ENCODE data around the gene KRT75. TPM values are rescaled to one million over a fixed set of nuclear protein-coding genes. Genes with fewer than 3 reads are reported as not detected.

KRT75 gene
- total RNA-seq, 3 donors from 2014 or later (not counting 1 experiment from before 2014, with no cell fraction given): not detected

DNA sequence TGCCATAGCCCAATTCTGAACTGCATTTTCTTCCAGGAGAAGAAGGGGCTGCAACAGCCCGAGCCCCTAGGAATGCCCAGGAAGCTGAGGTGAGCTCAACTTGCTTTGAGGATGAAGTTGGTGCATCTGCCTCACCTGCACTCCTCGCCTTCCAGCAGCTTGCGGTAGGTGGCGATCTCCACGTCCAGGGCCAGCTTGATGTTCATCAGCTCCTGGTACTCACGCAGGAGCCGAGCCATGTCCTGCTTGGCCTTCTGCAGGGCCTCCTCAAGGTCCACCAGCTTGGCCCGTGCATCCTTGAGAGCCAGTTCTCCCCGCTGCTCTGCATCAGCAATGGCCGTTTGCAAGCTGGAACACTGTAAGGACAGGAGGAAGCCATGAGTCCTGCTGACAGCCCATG is 6.0 kb downstream of the KRT75 start:
- Histone ChIP-seq H3K4me3 (ENCODE audit: low read length) (no peak overlapping the region), H3K27ac (ENCODE audit: low read length) (no peak overlapping the region), H3K36me3 (ENCODE audit: control insufficient read depth, insufficient read depth, low read length) (no peaks in the 10 kb centered on the region), H3K4me1 (ENCODE audit: control insufficient read depth, insufficient read depth, low read length) (no peaks in the 10 kb centered on the region), H3K9me3 (ENCODE audit: control insufficient read depth, insufficient read depth, low read length) (no peaks in the 10 kb centered on the region), H3K27me3 (ENCODE audit: control insufficient read depth, insufficient read depth, low read length) (peaks cover 2% of the 10 kb centered on the region)
- H3K4me1 Mint-ChIP-seq: no peaks in the 10 kb centered on the region
- intact Hi-C loops (cut with micrococcal nuclease): no loop called here
- H3K36me3 Mint-ChIP-seq: no peaks in the 10 kb centered on the region
- no peak overlapping the region for H3K27ac Mint-ChIP-seq
- TF ChIP-seq CTCF (IDR thresholded peaks at IDR 0.05): no peak
- H3K27me3 Mint-ChIP-seq (ENCODE audit: low read depth in 2 of 2): peaks cover 23 to 44% of the 10 kb centered on the region in 2 donors
- no peaks in the 10 kb centered on the region for H3K9me3 Mint-ChIP-seq
- ATAC-seq (no peak), DNase-seq (no peak)
- no peak overlapping the region for H3K4me3 Mint-ChIP-seq
- WGBS (ENCODE audit: insufficient coverage): 78% methylated on average over 10 of the region's 10 CpGs

- no peaks in the 10 kb centered on the region for H3K36me3 ChIP-seq (ENCODE audit: control insufficient read depth, insufficient read depth, low read length)
- no peaks in the 10 kb centered on the region for H3K4me1 ChIP-seq (ENCODE audit: control insufficient read depth, insufficient read depth, low read length)
- TF ChIP-seq CTCF (IDR thresholded peaks at IDR 0.05): no peak
- no peaks in the 10 kb centered on the region for H3K9me3 ChIP-seq (ENCODE audit: control insufficient read depth, insufficient read depth, low read length)
- intact Hi-C loops (cut with micrococcal nuclease): no loop called here
- Mint-ChIP-seq H3K36me3 (no peaks in the 10 kb centered on the region), H3K4me1 (no peaks in the 10 kb centered on the region), H3K27me3 (ENCODE audit: low read depth in 2 of 2) (peaks cover 21 to 42% of the 10 kb centered on the region in 2 donors), H3K27ac (no peak overlapping the region), H3K9me3 (no peaks in the 10 kb centered on the region), H3K4me3 (no peak overlapping the region)
- H3K27ac ChIP-seq (ENCODE audit: low read length): no peak overlapping the region
- H3K4me3 ChIP-seq (ENCODE audit: low read length): no peak overlapping the region
- peaks cover 2% of the 10 kb centered on the region for H3K27me3 ChIP-seq (ENCODE audit: control insufficient read depth, insufficient read depth, low read length)
- ATAC-seq: no peak
- no peak for DNase-seq
- no CpG with 5 or more reads among the region's 1 CpG for WGBS (ENCODE audit: insufficient coverage)
These were observed 7.1 kb downstream of the KRT75 start for GRCh38 chr12:52427083-52427482.

GRCh38 chr12:52426034-52426433 is 8.1 kb downstream of the KRT75 start:
- Histone ChIP-seq H3K36me3 (ENCODE audit: control insufficient read depth, insufficient read depth, low read length) (no peaks in the 10 kb centered on the region), H3K4me3 (ENCODE audit: low read length) (no peak overlapping the region), H3K27me3 (ENCODE audit: control insufficient read depth, insufficient read depth, low read length) (no peaks in the 10 kb centered on the region), H3K9me3 (ENCODE audit: control insufficient read depth, insufficient read depth, low read length) (no peaks in the 10 kb centered on the region), H3K27ac (ENCODE audit: low read length) (no peak overlapping the region), H3K4me1 (ENCODE audit: control insufficient read depth, insufficient read depth, low read length) (no peaks in the 10 kb centered on the region)
- Mint-ChIP-seq H3K4me3 (no peak overlapping the region), H3K27ac (no peak overlapping the region), H3K4me1 (no peaks in the 10 kb centered on the region), H3K36me3 (no peaks in the 10 kb centered on the region), H3K9me3 (no peaks in the 10 kb centered on the region), H3K27me3 (ENCODE audit: low read depth in 2 of 2) (peaks cover 26 to 37% of the 10 kb centered on the region in 2 donors)
- DNase-seq (no peak), ATAC-seq (no peak)
- TF ChIP-seq CTCF (IDR thresholded peaks at IDR 0.05): no peak
- intact Hi-C loops (cut with micrococcal nuclease): no loop called here
- 91% methylated on average over 2 of the region's 2 CpGs for WGBS (ENCODE audit: insufficient coverage)

DNA sequence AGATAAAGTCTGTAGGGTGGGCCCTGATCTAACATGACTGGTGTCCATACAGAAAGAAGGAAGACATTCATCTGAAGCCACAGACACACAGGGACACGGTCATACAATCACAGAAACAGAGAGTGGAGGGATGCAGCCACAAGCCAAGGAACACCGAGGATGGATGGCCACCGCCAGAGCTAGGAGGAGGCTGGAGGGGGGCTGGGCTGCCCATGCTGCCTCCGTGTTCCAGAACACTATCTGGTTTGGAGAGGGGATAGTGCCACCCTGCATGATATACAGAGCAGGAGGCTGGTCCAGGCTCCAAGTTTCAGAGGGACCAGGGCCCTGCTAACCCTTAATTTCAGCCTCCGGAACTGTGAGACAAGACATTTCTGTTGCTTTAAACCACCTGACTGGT is 8.7 kb downstream of the KRT75 start:
- Histone ChIP-seq H3K4me3 (ENCODE audit: low read length) (no peak overlapping the region), H3K9me3 (ENCODE audit: control insufficient read depth, insufficient read depth, low read length) (no peaks in the 10 kb centered on the region), H3K27ac (ENCODE audit: low read length) (no peak overlapping the region), H3K4me1 (ENCODE audit: control insufficient read depth, insufficient read depth, low read length) (no peaks in the 10 kb centered on the region), H3K27me3 (ENCODE audit: control insufficient read depth, insufficient read depth, low read length) (no peaks in the 10 kb centered on the region), H3K36me3 (ENCODE audit: control insufficient read depth, insufficient read depth, low read length) (no peaks in the 10 kb centered on the region)
- H3K4me1 Mint-ChIP-seq: peaks cover 0 to under 1% of the 10 kb centered on the region in 2 donors
- no peaks in the 10 kb centered on the region for H3K36me3 Mint-ChIP-seq
- no peak for TF ChIP-seq CTCF (IDR thresholded peaks at IDR 0.05)
- intact Hi-C loops (cut with micrococcal nuclease): no loop called here
- H3K9me3 Mint-ChIP-seq: no peaks in the 10 kb centered on the region
- no peak overlapping the region for H3K4me3 Mint-ChIP-seq
- H3K27me3 Mint-ChIP-seq (ENCODE audit: low read depth in 2 of 2): peaks cover 26 to 31% of the 10 kb centered on the region in 2 donors
- 87% methylated on average over 5 of the region's 5 CpGs for WGBS (ENCODE audit: insufficient coverage)
- ATAC-seq (no peak), DNase-seq (no peak)
- H3K27ac Mint-ChIP-seq: no peak overlapping the region

All from natural killer cell (primary cell).